GM12874 (cell line): Measurements from ENCODE around the gene TFCP2.

Experiments used
- TF ChIP-seq, protein P1 (sequence below): IDR thresholded peaks from 2 replicates; pipeline ENCODE4 v1.5.1; 2011; ENCODE audit warnings: low read depth, mild to moderate bottlenecking, control low read depth, low read length, moderate library complexity; ENCODE audit not compliant: insufficient read depth

TFCP2 gene

GRCh38 chr12:51062631-51063397 is 110.1 kb downstream of the TFCP2 start:
- TF ChIP-seq, protein P1, sequence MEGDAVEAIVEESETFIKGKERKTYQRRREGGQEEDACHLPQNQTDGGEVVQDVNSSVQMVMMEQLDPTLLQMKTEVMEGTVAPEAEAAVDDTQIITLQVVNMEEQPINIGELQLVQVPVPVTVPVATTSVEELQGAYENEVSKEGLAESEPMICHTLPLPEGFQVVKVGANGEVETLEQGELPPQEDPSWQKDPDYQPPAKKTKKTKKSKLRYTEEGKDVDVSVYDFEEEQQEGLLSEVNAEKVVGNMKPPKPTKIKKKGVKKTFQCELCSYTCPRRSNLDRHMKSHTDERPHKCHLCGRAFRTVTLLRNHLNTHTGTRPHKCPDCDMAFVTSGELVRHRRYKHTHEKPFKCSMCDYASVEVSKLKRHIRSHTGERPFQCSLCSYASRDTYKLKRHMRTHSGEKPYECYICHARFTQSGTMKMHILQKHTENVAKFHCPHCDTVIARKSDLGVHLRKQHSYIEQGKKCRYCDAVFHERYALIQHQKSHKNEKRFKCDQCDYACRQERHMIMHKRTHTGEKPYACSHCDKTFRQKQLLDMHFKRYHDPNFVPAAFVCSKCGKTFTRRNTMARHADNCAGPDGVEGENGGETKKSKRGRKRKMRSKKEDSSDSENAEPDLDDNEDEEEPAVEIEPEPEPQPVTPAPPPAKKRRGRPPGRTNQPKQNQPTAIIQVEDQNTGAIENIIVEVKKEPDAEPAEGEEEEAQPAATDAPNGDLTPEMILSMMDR: no peak

DNA sequence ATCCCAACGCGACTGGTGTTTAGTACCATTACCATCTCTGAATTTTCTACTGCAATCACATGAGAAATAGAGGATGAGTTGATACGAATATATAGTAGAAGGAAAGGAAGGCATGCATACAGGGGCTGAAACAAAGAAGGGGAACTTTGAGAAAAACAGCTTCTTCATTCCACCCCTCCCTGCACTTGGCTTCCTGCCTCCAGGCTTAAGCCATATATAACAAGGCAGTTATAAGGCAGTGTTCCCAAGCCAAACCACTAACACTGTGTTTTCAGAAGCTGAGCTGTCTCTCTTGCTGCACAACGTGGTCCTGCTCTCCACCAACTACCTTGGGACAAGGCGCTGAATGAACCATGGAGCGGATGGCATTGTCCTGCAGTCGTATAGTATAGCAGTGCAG is 113.8 kb downstream of the TFCP2 start:
- TF ChIP-seq, protein P1: no peak

DNA sequence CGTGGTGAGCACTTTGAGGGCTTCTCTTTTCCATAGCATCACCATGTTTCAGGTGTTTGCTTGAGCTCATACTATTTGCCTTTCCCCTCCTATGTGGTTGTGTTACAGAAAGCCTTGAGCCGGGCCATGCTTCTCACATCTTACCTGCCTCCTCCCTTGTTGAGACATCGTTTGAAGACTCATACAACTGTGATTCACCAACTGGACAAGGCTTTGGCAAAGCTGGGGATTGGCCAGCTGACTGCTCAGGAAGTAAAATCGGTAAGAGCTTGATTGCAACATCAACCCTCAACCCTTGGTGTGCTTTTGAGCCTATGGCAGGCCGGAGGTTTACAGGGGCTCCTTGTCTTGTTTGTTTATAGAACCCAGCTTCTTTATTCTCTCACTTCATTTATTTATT is 116.7 kb downstream of the TFCP2 start:
- TF ChIP-seq, protein P1: no peak

GRCh38 chr12:51055060-51055459 is 117.9 kb downstream of the TFCP2 start:
- TF ChIP-seq, protein P1: no peak

GRCh38 chr12:51051787-51052186 is 121.1 kb downstream of the TFCP2 start:
- TF ChIP-seq, protein P1: no peak

DNA sequence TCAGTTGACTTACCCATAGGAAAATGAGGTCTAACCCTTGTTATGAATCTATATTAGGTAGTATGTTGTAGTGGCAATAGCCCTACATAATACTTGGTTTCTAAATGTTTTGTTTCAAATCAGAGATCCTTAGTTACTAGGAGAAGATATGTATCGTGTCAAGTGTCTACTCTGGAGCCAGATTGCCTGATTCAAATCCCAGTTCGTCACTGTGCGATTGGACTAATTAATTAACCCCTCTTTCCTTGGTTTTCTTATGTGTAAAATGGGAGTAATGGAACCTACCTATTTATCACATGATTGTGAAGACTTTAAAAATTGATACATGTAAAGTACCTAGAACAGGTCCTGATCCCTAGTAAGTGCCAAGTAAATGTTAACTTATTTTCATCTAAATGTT is 123.4 kb downstream of the TFCP2 start:
- TF ChIP-seq, protein P1: no peak

DNA sequence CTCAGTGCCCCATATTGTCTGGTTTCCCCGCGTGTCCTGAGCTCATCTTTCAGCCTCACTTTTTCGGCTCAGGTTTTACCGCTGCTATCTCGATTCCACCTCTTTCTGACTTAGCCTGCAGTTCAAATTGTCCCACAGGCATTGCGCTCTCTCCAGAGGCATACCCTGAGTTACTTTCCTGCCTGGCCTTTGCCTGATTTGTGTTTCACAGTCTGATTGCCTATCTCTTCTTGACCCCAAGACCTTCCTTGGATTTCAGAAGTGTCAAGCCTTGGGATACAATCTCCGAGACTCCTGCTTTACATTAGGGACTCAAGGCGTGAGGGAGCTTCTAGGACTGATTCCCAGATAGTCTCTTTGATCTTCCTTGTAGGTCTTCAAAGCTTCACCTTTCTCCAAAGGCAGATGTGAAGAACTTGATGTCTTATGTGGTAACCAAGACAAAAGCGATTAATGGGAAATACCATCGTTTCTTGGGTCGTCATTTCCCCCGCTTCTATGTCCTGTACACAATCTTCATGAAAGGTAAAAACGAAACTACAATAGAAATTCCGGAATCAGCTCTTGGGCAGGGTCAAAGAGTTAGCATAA is 124.2 kb downstream of the TFCP2 start:
- TF ChIP-seq, protein P1: no peak
